GM12865 (cell line): ENCODE data around the gene TMEFF2.

Experiments used
- DNase-seq: peaks from one replicate; pipeline ENCODE4 v3.0.0; 2010; ENCODE audit warnings: low read depth
- H3K4me3 ChIP-seq: 2 replicates; pipeline ENCODE4 v1.5.1; 2011; ENCODE audit warnings: mild to moderate bottlenecking, low read depth, low read length, control low read depth
- CTCF ChIP-seq: IDR thresholded peaks from 2 replicates; pipeline ENCODE4 v1.5.1; 2011; ENCODE audit warnings: low read length, control low read depth, low read depth, inconsistent platforms; ENCODE audit not compliant: insufficient read depth; ENCODE audit errors: missing control alignments

TMEFF2 gene

GRCh38 chr2:192218377-192218776, 23.6 kb upstream of the TMEFF2 start:
- no peak overlapping the region for H3K4me3 ChIP-seq
- DNase-seq, result no peak
- no peak for TF ChIP-seq CTCF

- TF ChIP-seq CTCF, result no peak
- H3K4me3 ChIP-seq, result no peak overlapping the region
- DNase-seq, result no peak
Measured at GRCh38 chr2:192216336-192216735, 21.6 kb upstream of the TMEFF2 start.

- no peak for TF ChIP-seq CTCF
- no peak for DNase-seq
- H3K4me3 ChIP-seq, result no peak overlapping the region
Measured at GRCh38 chr2:192215096-192215877, 20.6 kb upstream of the TMEFF2 start.

GRCh38 chr2:192208848-192209247, 14.1 kb upstream of the TMEFF2 start:
- no peak for TF ChIP-seq CTCF
- DNase-seq, result no peak
- no peak overlapping the region for H3K4me3 ChIP-seq

GRCh38 chr2:192206399-192206798, 11.7 kb upstream of the TMEFF2 start:
- TF ChIP-seq CTCF, result no peak
- H3K4me3 ChIP-seq, result no peak overlapping the region
- DNase-seq, result no peak

- no peak overlapping the region for H3K4me3 ChIP-seq
- no peak for DNase-seq
- no peak for TF ChIP-seq CTCF
Measured at GRCh38 chr2:192203876-192204275, 9.1 kb upstream of the TMEFF2 start.

GRCh38 chr2:192202373-192202772, 7.6 kb upstream of the TMEFF2 start:
- no peak overlapping the region for H3K4me3 ChIP-seq
- TF ChIP-seq CTCF, result no peak
- no peak for DNase-seq
